Astrocyte (in vitro differentiated cells and primary cell): ENCODE data around the gene DGKZ.

ENCODE experiments used
- CTCF ChIP-seq: IDR thresholded peaks from 2 replicates; pipeline ENCODE4 v1.5.1; 2011; ENCODE audit warnings: low read depth, mild to moderate bottlenecking, inconsistent platforms, low read length, moderate library complexity; ENCODE audit not compliant: insufficient read depth
- EZH2 ChIP-seq: IDR thresholded peaks from 2 replicates; pipeline ENCODE4 v1.6.1; 2012; ENCODE audit warnings: mild to moderate bottlenecking, low read length, inconsistent platforms; ENCODE audit not compliant: insufficient read depth

- TF ChIP-seq CTCF (peak; percentile 86), EZH2 (no peak)
Observed at GRCh38 chr11:46369458-46370152, 22.3 kb downstream of the DGKZ start.
